Measurements from ENCODE around the gene KLHDC9.
A peak's percentile ranks its signal among the peaks of the same experiment; 100 is the strongest.
"Not testable (repeated sequence)": the region's sequence is repeated elsewhere in the genome, so short reads cannot be mapped to it uniquely, and the experiment has no call there.

KLHDC9 gene

GRCh38 chr1:161106431-161106830 is 8.3 kb downstream of the KLHDC9 start:
- in situ Hi-C loops (cut with HindIII; ENCODE audit: low sequenced_read_pairs): no loop called here
- no peak for DNase-seq (ENCODE audit: low read depth, low spot score)
- TF ChIP-seq, protein P1, sequence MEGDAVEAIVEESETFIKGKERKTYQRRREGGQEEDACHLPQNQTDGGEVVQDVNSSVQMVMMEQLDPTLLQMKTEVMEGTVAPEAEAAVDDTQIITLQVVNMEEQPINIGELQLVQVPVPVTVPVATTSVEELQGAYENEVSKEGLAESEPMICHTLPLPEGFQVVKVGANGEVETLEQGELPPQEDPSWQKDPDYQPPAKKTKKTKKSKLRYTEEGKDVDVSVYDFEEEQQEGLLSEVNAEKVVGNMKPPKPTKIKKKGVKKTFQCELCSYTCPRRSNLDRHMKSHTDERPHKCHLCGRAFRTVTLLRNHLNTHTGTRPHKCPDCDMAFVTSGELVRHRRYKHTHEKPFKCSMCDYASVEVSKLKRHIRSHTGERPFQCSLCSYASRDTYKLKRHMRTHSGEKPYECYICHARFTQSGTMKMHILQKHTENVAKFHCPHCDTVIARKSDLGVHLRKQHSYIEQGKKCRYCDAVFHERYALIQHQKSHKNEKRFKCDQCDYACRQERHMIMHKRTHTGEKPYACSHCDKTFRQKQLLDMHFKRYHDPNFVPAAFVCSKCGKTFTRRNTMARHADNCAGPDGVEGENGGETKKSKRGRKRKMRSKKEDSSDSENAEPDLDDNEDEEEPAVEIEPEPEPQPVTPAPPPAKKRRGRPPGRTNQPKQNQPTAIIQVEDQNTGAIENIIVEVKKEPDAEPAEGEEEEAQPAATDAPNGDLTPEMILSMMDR (IDR thresholded peaks at IDR 0.05; ENCODE audit: low read depth, low read length): no peak
- no peak overlapping the region for H3K4me3 ChIP-seq (ENCODE audit: low read depth, low read length)

GRCh38 chr1:161111117-161111516 is 13.0 kb downstream of the KLHDC9 start:
- in situ Hi-C loops (cut with HindIII; ENCODE audit: low sequenced_read_pairs): no loop called here
- TF ChIP-seq, protein P1 (IDR thresholded peaks at IDR 0.05; ENCODE audit: low read depth, low read length): no peak
- DNase-seq (ENCODE audit: low read depth, low spot score): no peak

GRCh38 chr1:161111527-161111926 is 13.4 kb downstream of the KLHDC9 start:
- in situ Hi-C loops (cut with HindIII; ENCODE audit: low sequenced_read_pairs): no loop called here
- no peak overlapping the region for H3K4me3 ChIP-seq (ENCODE audit: low read depth, low read length)
- TF ChIP-seq, protein P1 (IDR thresholded peaks at IDR 0.05; ENCODE audit: low read depth, low read length): no peak
- DNase-seq (ENCODE audit: low read depth, low spot score): no peak

More at GRCh38 chr1:161111117-161111516, 13.0 kb downstream of the KLHDC9 start:
- H3K4me3 ChIP-seq (ENCODE audit: low read depth, low read length): no peak overlapping the region

DNA sequence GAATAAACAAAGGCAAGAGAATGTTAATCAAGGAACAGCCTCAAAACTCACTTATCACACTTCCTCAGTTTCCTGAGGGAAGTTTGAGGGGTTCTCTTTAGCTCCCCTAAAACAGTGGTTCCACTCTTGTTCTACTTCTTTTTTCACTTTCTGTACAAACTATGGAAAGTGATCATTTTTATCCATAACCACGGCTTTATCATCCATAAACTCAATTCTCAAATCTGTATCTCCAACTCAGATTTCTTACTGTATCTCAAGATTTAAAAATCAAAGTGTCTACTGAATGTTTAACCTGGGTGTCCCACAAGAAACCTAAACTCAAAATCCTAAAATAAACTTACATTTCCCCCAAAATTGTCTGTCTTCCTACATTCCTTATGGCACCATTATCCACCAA is 15.8 kb downstream of the KLHDC9 start:
- DNase-seq (ENCODE audit: low read depth, low spot score): no peak
- in situ Hi-C loops (cut with HindIII; ENCODE audit: low sequenced_read_pairs): no loop called here
- TF ChIP-seq, protein P1 (IDR thresholded peaks at IDR 0.05; ENCODE audit: low read depth, low read length): no peak
- H3K4me3 ChIP-seq (ENCODE audit: low read depth, low read length): no peak overlapping the region

DNA sequence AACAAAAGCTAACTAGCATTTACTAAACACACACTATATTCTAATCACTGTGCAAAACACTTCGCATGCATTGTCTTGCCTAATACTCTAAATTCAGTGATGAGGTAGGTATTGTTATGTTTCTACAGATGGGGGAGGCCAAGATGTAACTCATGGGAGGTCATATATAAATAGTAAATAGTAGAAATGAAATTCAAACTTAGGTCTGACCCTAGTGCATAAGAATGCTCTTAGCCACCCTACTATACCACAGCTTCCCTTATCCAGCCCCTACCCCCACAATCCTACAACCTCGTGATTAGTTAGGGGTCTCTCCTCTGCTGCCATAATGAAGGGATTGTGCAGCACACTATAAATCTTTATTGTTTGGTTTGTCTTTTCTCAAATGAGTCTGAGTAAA is 16.4 kb downstream of the KLHDC9 start:
- no peak overlapping the region for H3K4me3 ChIP-seq (ENCODE audit: low read depth, low read length)
- in situ Hi-C loops (cut with HindIII; ENCODE audit: low sequenced_read_pairs): no loop called here
- no peak for DNase-seq (ENCODE audit: low read depth, low spot score)
- TF ChIP-seq, protein P1 (IDR thresholded peaks at IDR 0.05; ENCODE audit: low read depth, low read length): no peak

DNA sequence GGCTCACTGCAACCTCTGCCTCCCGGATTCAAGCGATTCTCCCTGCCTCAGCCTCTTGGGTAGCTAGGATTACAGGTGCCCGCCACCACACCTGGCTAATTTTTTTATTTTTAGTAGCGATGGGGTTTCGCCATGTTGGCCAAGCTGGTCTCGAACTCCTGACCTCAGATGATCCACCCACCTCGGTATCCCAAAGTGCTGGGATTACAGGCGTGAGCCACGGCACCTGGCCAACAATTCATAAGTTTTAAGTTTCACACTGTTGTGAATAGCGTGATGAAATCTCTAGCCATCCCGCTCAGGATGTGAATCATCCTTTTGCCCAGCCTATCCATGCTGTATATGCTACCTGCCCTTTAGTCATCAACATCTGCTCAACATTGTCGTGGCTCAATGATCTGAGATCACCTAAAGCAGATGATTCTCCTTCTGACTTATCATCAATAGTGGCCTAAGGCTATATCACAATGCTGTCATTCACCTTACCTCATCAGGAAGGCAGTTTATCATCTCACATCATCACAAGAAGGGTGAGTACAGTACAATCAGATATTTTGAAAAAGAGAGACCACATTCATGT is 17.1 kb downstream of the KLHDC9 start:
- no peak overlapping the region for H3K4me3 ChIP-seq (ENCODE audit: low read depth, low read length)
- TF ChIP-seq, protein P1 (IDR thresholded peaks at IDR 0.05; ENCODE audit: low read depth, low read length): no peak
- peak; percentile 93 for DNase-seq (ENCODE audit: low read depth, low spot score)
- in situ Hi-C loops (cut with HindIII; ENCODE audit: low sequenced_read_pairs): no loop called here

GRCh38 chr1:161115961-161116360 is 17.8 kb downstream of the KLHDC9 start:
- H3K4me3 ChIP-seq (ENCODE audit: low read depth, low read length); in situ Hi-C loops (cut with HindIII; ENCODE audit: low sequenced_read_pairs); DNase-seq (ENCODE audit: low read depth, low spot score): not testable (repeated sequence)

Measured in astrocyte of the spinal cord (primary cell).